ENCODE measurements around the gene SYCN. TPM values are rescaled to one million over a fixed set of nuclear protein-coding genes. Genes with fewer than 3 reads are reported as not detected.

SYCN gene
- total and polyA plus RNA-seq, 2 of the 13 experiments (the other 11 are each of a cell fraction or from before 2014, with no cell fraction given) = not detected

DNA sequence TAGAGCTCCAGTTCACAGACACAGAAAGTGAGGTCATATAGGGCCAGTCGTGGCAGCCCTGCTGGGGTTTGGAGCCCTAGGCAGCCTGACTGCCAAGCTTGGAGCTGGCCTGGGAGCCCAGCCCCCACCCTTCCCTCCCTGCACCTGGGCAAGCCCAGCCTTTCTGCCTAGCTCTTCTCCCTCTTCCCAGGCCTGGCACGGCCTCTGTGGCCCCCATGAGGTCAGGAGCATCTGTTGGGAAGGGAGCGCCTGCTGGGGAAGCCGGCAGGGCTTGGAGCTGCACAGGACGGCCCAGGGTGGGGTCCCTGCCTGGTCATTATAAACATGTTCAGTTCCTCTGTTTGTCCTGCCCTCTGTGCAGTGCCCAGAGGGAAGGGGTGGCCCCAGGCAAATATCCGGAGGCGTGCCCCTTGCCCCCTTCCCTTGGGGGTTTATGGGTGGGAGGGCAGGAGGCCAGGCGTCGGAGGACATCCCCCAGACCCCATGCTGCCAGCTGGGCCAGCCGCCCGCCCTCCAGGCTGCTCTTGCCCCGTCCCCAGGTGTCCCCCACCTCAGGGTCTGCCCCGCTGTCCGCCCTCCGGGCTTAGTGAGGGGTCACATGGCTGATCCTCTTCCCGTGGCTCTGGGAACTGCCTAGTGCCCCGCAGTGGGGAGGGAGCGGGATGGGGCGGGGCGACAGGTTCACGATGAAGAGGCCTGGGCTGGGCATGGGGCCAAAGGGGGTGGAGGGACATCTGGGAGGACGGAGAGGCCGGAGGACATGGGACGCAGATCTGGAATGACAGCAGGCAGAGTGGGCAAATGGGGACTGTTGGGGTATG is 37.3 kb downstream of the SYCN start (continued):
- no peak for TF ChIP-seq FIP1L1 (IDR thresholded peaks at IDR 0.05; ENCODE audit: borderline replicate concordance, insufficient read depth, low read depth, low read length)
- no peak for TF ChIP-seq ZNF34 (CRISPR knock-in tag; IDR thresholded peaks at IDR 0.05; ENCODE audit: borderline replicate concordance)
- no peak for TF ChIP-seq RARA (CRISPR knock-in tag; IDR thresholded peaks at IDR 0.05)
- TF ChIP-seq ZNF232 (CRISPR knock-in tag; IDR thresholded peaks at IDR 0.05; ENCODE audit: borderline replicate concordance) = no peak
- no peak for TF ChIP-seq AGO1 (IDR thresholded peaks at IDR 0.05; ENCODE audit: low read depth, low read length, poor library complexity, severe bottlenecking)
- TF ChIP-seq ZNF282 (IDR thresholded peaks at IDR 0.05; ENCODE audit: partially characterized antibody) = no peak
- TF ChIP-seq ZNF274 (CRISPR knock-in tag; IDR thresholded peaks at IDR 0.05) = 0 out of 2 replicates have a peak, but pooled peaks have one; percentile 42
- TF ChIP-seq, protein P1, sequence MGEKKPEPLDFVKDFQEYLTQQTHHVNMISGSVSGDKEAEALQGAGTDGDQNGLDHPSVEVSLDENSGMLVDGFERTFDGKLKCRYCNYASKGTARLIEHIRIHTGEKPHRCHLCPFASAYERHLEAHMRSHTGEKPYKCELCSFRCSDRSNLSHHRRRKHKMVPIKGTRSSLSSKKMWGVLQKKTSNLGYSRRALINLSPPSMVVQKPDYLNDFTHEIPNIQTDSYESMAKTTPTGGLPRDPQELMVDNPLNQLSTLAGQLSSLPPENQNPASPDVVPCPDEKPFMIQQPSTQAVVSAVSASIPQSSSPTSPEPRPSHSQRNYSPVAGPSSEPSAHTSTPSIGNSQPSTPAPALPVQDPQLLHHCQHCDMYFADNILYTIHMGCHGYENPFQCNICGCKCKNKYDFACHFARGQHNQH (CRISPR knock-in tag; IDR thresholded peaks at IDR 0.05) = no peak
- TF ChIP-seq, protein P2, sequence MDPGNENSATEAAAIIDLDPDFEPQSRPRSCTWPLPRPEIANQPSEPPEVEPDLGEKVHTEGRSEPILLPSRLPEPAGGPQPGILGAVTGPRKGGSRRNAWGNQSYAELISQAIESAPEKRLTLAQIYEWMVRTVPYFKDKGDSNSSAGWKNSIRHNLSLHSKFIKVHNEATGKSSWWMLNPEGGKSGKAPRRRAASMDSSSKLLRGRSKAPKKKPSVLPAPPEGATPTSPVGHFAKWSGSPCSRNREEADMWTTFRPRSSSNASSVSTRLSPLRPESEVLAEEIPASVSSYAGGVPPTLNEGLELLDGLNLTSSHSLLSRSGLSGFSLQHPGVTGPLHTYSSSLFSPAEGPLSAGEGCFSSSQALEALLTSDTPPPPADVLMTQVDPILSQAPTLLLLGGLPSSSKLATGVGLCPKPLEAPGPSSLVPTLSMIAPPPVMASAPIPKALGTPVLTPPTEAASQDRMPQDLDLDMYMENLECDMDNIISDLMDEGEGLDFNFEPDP (CRISPR knock-in tag; conservative IDR thresholded peaks at IDR 0.05) = no peak
- no peak for TF ChIP-seq SNRNP70 (IDR thresholded peaks at IDR 0.05; ENCODE audit: low read depth, low read length)
- no peak for TF ChIP-seq SRF (IDR thresholded peaks at IDR 0.05; ENCODE audit: low read depth, low read length)
- TF ChIP-seq, protein P3, sequence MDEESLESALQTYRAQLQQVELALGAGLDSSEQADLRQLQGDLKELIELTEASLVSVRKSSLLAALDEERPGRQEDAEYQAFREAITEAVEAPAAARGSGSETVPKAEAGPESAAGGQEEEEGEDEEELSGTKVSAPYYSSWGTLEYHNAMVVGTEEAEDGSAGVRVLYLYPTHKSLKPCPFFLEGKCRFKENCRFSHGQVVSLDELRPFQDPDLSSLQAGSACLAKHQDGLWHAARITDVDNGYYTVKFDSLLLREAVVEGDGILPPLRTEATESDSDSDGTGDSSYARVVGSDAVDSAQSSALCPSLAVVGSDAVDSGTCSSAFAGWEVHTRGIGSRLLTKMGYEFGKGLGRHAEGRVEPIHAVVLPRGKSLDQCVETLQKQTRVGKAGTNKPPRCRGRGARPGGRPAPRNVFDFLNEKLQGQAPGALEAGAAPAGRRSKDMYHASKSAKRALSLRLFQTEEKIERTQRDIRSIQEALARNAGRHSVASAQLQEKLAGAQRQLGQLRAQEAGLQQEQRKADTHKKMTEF (CRISPR knock-in tag; IDR thresholded peaks at IDR 0.05) = no peak
- TF ChIP-seq, protein P4, sequence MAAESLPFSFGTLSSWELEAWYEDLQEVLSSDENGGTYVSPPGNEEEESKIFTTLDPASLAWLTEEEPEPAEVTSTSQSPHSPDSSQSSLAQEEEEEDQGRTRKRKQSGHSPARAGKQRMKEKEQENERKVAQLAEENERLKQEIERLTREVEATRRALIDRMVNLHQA (CRISPR knock-in tag; IDR thresholded peaks at IDR 0.05) = no peak
- TF ChIP-seq RFXAP (CRISPR knock-in tag; IDR thresholded peaks at IDR 0.05; ENCODE audit: borderline replicate concordance) = no peak
- TF ChIP-seq ZNF12 (CRISPR knock-in tag; IDR thresholded peaks at IDR 0.05) = no peak
- no peak for TF ChIP-seq SMYD3 (CRISPR knock-in tag; IDR thresholded peaks at IDR 0.05)
- TF ChIP-seq, protein P5, sequence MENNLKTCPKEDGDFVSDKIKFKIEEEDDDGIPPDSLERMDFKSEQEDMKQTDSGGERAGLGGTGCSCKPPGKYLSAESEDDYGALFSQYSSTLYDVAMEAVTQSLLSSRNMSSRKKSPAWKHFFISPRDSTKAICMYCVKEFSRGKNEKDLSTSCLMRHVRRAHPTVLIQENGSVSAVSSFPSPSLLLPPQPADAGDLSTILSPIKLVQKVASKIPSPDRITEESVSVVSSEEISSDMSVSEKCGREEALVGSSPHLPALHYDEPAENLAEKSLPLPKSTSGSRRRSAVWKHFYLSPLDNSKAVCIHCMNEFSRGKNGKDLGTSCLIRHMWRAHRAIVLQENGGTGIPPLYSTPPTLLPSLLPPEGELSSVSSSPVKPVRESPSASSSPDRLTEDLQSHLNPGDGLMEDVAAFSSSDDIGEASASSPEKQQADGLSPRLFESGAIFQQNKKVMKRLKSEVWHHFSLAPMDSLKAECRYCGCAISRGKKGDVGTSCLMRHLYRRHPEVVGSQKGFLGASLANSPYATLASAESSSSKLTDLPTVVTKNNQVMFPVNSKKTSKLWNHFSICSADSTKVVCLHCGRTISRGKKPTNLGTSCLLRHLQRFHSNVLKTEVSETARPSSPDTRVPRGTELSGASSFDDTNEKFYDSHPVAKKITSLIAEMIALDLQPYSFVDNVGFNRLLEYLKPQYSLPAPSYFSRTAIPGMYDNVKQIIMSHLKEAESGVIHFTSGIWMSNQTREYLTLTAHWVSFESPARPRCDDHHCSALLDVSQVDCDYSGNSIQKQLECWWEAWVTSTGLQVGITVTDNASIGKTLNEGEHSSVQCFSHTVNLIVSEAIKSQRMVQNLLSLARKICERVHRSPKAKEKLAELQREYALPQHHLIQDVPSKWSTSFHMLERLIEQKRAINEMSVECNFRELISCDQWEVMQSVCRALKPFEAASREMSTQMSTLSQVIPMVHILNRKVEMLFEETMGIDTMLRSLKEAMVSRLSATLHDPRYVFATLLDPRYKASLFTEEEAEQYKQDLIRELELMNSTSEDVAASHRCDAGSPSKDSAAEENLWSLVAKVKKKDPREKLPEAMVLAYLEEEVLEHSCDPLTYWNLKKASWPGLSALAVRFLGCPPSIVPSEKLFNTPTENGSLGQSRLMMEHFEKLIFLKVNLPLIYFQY (CRISPR knock-in tag; IDR thresholded peaks at IDR 0.05; ENCODE audit: borderline replicate concordance) = no peak
- TF ChIP-seq, protein P6, sequence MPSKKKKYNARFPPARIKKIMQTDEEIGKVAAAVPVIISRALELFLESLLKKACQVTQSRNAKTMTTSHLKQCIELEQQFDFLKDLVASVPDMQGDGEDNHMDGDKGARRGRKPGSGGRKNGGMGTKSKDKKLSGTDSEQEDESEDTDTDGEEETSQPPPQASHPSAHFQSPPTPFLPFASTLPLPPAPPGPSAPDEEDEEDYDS (CRISPR knock-in tag; IDR thresholded peaks at IDR 0.05) = no peak
- no peak for TF ChIP-seq ZNF484 (CRISPR knock-in tag; IDR thresholded peaks at IDR 0.05; ENCODE audit: borderline replicate concordance, low read depth)
- no peak for TF ChIP-seq NFKBIZ (CRISPR knock-in tag; IDR thresholded peaks at IDR 0.05)
